NT2/D1 (cell line): Measurements from ENCODE around the gene SNRPA1.

ENCODE experiments used
- SUZ12 ChIP-seq: IDR thresholded peaks from 2 replicates; pipeline ENCODE4 v1.6.1; 2011; ENCODE audit not compliant: insufficient read length, insufficient read depth; ENCODE audit errors: extremely low read depth
- YY1 ChIP-seq: IDR thresholded peaks from 2 replicates; pipeline ENCODE4 v1.6.1; 2011; ENCODE audit not compliant: insufficient read length, insufficient read depth
- ZNF274 ChIP-seq: IDR thresholded peaks from 2 replicates; pipeline ENCODE4 v1.6.1; 2011; ENCODE audit warnings: mild to moderate bottlenecking, low read depth, low read length

DNA sequence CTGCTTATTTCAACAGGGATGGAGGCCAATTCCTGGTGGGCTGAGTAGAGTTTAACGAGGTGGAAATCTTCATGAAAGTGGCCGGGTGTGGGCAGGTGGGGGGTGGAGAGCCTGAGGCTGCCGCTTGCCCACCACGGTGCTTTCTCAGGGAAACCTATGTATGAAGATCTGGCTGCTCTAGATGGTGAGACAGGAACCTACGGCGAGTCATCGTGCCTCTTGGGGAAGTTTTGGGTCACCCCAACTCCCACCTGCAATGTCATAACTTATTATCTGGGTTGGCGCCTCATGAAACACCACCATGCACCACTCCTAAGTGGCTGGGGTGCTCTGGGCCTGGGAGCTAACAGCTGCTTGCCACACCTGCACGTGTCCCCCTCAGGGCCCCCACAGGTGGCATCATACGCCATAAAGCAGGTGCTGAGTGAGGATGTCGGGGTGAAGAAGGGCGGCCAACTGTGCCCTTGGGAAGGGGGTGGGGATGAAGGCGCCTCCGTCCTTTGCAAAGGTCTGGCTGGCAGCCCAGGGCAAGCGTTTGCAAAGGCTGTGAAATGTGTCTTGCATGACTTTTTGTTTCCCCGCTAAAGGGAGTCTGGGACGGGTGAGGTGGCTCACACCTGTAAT lies 27.9 kb upstream of the SNRPA1 start:
- TF ChIP-seq ZNF274 (no peak), YY1 (no peak), SUZ12 (no peak)
